GM18507 (cell line): Measurements from ENCODE around the gene LHFPL3.

Source experiments
- DNase-seq: peaks from one replicate; pipeline ENCODE4 v3.0.0; 2011; ENCODE audit warnings: low read depth; ENCODE audit not compliant: insufficient read length; ENCODE audit errors: extremely low spot score
- FAIRE-seq: peaks from 2 replicates; lab custom pipeline; 2011; peaks lifted over from hg19 to GRCh38; lab: Jason Lieb, UNC

LHFPL3 gene

DNA sequence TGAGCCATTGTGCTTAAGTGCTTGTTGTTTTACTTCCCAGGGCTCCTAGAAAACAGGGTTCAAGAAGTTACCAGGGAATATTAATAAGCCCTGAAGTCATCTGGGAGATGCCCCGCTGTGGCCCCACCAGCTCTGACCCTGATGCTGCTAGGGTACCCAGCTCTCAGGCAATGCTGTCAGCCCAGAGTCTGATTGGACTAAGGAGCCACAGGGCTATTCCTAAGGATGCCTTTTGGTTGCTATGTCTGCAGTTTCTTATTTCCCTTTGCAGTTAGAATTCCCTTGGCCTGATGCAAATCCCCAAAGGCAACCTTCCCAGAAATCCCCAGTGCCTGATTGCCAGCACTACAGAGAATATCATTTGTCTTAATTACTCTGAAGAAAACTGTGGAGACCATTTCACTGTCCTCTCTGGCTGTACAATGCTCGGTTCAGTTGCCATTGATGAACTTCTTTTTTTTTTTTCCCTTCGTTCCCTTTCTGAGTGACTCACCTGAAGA lies 448.9 kb downstream of the LHFPL3 start:
- DNase-seq, result no peak
- FAIRE-seq, result no peak

DNA sequence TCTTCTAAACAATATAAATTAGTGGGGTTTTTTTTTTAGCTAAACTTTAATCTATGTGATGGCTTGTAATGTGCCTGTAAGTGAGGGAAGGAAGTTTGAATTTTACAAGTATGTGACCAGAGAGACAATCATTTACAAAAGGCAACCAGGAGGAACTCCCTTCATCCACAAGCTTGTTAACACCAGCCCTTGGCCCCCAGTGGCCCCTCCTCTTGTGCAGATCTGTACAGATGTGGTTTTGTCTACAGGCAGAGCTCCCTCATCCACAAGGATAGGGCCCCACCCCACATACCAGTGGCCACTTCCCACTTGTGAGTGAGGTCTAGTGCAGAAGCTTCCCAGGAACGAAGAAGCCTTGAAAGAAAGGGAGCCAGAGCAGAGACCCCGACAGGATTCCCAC lies 451.5 kb downstream of the LHFPL3 start:
- FAIRE-seq (peak; percentile 46), DNase-seq (no peak)

DNA sequence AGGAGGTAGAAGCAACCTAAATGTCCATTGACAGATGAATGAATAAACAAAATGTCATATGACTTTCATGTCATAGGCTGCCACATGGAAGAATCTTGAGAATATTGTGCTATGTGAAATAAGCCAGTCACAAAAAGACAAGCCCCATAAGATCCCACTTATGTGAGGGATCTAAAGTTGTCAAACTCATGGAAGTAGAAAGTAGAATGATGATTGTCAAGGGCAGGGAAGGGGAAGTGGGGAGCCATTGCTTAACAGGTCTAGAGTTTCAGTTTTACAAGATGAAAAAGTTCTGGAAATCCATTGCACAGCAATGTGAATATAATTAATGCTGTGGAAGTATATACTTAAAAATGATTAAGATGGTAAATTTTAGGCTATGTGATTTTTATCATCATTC lies 456.3 kb downstream of the LHFPL3 start:
- no peak for DNase-seq
- no peak for FAIRE-seq

DNA sequence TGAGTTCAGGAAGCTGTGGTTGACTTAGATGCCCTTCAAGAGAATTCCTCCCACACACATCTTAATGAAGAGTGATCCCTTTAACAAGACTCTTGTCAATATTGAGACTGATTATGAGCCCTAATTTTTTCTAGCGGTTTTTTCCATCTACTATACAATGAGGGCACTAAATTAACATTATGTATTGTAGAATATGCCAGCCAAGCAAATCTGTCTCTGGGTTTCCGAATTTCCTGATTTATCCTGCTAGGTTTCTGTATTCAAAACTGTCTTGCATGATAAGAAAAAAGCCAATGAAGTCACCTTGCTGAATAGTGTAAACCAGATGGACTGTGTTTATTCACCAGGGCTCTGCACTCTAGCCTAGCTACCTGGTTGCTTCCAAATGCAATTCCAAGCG lies 461.4 kb downstream of the LHFPL3 start:
- FAIRE-seq (no peak), DNase-seq (no peak)

DNA sequence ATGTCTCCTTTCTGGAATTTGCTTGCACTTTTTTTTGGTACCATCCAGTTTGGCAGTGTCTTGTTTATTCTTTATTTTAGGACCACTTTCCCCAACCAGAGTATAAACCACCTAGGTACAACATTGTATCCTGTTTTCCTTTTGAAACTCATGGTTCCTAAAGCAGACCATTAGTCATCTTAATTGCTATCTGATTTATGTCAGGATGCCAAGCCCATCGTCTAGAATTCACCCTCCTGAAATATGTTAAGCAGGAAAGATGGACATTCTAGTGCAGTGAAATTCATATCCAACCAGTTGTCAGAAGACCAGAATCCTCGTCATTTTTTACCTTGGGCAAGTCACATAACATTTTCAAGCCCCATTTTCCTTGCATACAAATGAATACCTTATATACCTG lies 462.0 kb downstream of the LHFPL3 start:
- no peak for FAIRE-seq
- DNase-seq, result no peak

DNA sequence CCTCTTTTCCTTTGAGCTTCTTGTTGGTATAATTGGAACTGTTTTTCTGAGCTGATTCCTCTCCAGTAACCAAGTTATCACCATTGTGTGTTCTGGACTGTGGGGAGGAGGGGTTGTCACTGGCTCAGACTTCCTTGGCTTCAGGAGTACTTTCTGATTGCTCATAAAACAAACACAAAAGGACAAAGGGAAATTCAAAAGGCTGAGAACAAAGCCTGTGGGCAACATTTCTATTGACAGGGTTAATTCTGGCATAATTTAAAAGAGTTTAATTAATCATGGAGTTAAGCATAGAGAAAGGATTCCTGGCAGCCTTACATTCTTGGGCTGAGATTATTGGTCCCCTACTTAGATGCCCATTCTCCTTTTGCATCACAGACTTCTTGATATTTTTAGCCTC lies 462.7 kb downstream of the LHFPL3 start:
- no peak for FAIRE-seq

DNA sequence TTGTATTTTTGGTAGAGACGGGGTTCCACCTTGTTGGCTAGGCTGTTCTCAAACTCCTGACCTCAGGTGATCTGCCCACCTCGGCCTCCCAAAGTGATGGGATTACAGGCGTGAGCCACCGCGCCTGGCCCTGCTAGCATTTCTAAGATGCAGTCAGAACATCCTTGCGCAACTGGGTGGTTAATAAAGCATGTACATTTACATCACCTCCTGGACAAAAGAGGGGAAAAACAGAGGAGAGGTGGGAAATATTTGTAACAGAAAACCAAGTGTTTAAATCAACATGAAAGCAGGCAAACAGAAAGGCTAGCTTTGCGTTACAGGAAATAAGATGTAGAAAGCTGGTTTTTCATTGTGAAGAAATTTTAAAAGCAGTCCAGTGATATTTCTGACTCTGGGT lies 464.7 kb downstream of the LHFPL3 start:
- no peak for FAIRE-seq
- no peak for DNase-seq

More for the DNA sequence above, 462.7 kb downstream of the LHFPL3 start:
- no peak for DNase-seq

DNA sequence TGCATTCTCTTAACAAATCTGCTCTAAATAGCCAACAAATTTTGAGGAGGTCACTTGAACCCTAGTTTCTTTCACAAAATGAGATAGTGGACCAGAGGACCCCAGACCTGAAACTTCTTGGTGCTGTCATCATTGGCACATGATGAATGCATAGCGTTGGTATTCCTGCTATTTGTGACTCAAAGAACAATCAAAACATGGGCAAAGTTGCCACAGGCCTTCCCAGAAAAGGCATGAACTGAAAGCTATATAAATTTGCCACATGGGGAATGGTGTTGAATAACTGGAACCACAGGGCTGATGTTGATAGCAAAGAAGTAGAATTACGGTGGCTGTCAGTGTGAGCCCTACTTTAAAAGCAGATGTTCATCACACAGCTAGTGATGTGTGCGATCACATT lies 465.8 kb downstream of the LHFPL3 start:
- FAIRE-seq (no peak), DNase-seq (no peak)

DNA sequence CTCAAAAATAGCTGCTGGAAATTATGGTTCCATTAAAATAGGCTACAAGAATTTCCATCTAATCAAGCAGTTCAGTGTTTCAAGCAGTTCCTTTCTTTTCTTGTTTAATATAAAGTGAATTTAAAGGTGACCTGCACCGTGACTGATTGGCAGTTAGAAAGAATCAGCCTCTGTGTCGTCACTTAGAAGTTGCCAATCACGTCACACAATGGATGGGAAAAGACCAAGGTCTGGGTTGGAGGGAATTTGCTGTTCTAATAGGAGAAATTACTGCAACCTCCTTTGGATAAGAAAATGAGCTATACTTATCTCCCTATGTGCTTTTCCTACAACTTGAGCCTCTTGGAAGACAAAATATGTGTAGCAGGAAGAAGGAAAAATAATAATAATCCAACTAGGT lies 466.2 kb downstream of the LHFPL3 start:
- DNase-seq, result no peak
- FAIRE-seq, result no peak

DNA sequence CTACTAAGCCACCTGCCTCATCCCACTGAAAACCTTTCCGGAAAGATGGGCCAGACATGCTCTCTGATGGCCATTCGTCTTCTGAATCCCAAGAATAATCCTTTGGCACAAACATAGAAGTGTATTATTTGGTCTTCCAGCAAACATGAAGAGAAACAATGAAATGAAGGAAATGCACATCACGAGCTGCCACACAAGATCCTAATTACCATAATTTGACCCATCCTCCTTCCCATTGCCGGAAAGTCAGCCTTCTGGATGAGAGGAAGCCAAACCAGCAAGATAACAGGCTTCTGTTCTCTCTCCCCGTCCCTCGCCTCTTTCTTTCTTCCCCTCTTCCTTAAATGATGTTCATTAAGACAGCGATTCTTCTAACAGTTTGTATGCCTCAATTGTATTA lies 466.7 kb downstream of the LHFPL3 start:
- FAIRE-seq, result no peak
- no peak for DNase-seq

DNA sequence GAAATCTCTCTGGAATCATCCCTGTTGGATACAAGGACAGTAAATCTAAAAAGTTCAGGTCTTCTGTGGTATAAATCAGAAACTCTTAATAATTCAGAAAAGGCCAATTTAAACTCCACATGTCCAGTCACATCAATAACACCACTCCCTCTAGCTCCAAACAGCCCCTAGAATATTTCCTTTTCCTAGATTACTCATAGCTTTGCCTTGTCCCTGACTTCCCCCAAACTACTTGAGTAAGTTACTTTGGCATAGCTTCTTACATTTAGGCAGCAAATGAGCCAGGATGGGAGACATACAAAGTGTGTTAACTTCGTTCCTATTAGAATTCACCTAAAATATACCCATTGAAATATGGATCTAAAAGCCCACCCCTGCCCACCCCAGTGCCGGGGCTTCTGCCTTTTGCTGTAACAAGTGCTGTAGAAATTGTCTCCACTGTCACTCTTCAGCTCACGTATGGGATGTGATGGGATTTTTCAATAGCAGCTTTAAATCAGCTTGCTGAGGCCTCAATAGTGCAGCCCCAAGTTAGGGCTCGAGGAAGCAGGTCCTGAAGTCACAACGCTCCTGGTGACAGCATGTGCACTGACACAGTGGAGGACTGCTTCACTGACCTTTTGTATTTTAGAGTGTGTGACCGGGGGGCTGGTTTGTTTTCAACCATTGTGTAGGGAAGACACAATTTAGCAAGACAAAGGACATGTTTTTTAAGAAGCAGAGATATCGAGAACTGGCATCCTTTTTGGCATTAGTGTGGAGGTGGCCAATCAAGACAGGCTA lies 467.4 kb downstream of the LHFPL3 start:
- DNase-seq (no peak), FAIRE-seq (no peak)

DNA sequence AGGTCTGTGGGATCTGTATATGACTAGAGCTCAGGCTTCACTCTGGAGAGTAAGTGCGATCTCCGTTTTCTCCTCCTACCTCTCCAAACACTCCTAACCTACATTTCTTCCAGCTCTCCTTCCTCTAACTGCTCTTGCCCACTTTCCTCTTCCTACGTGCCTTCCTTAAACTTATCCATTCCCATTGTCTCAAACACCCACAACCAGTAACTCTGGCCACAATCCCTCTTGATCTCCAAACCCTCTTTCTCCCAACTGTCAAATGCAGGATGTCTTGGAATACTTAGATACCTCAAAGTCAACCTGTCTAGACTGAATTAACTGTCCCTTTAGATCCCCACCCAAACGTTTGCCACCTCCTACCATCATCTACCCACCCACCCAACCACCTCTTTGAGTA lies 471.9 kb downstream of the LHFPL3 start:
- DNase-seq (no peak), FAIRE-seq (no peak)

DNA sequence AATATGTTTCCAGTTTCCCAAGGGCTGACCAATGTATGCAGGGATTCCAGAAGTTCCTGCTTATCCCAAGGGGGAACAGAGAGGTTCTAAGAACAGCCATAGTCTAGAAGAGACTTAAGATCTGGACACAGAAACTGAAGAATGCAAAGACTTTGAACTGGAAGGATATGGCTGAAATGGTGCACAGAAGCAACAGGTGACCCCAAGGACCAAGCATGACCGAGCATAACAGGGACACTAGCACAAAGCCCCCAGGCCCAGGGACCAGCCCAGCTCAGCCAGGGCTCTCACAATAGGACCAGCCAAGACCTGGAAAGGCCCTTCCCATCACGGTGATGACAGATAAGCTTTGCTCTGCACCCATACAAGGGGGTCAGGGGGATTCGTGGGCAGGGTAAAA lies 472.6 kb downstream of the LHFPL3 start:
- DNase-seq (no peak), FAIRE-seq (no peak)

DNA sequence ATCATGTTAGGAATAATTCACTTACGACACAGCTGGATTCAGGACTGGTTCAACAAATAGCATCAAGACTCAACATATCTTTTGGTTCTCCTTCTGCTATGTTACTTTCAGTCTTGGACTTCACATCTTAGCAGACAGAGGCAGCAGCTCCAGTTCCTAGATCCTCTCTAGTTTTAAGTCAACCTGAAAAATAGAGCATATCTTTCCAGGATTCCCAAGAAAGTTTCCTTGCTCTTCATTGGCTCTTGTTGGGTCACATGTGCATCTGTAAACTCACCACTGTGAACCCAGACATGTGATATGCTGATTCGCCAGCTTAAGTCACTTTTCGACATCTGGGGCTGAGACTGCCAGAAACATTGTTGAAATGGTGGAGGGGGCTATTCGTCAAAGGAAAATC lies 475.5 kb downstream of the LHFPL3 start:
- FAIRE-seq, result no peak

DNA sequence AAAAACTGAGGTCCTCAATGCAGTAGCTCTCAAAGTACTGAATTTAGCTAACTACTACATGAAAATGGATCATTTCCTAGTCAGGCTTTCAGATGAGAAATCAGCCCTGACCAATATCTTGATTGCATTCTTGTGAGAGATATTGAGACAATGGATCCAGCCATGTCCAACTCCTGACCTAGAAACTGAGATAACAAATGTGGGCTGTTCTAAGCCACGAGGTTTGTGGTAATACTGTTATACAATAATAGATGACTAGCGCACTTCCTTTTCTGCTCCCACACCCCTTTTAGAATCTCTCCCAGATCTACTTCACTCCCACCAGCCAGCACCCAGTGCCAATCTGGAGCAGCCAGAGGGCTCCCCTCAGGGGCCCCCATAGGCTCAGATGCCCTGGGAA lies 476.3 kb downstream of the LHFPL3 start:
- FAIRE-seq, result no peak
- no peak for DNase-seq

More for the DNA sequence above, 475.5 kb downstream of the LHFPL3 start:
- DNase-seq, result no peak

DNA sequence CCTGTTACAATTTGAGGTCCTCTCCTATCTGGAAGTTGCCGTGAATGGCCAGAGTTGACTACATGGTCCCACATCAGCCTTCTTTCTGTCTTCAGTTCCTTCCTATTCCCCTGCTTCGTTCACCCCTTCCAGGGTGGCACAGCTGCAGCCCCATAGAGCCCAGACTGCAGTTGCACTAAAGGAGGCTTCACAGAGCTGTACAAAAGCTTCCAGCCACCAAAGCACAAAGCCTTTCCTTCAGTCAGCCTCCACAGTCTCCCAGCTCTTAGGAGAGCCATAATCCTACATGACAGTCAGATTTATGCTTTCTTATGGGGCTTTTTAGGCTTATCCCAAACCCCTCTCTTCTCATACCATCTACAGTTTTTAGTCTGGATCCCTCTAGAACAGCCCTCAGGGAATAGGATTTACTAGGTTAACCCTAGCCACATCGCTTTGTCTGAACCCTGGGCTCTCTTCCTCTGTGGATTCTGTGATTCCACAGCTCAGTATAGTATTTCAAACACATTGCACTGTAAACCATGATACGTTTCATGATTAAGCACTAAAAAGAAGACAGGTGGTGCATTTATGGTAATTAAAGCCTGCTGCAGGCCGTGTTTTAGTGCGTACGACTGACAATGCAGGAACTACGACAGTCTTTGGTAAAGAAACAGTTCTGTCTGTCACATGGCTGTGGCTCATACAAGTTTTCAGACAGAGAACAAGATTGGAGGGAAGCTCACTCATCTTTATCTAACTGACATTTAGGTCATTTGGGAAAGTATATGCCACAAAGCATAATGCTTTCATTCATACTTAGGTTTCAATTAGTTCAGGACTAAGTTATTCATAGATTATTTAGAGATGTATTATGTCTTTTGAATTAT lies 477.3 kb downstream of the LHFPL3 start:
- no peak for DNase-seq
- no peak for FAIRE-seq

DNA sequence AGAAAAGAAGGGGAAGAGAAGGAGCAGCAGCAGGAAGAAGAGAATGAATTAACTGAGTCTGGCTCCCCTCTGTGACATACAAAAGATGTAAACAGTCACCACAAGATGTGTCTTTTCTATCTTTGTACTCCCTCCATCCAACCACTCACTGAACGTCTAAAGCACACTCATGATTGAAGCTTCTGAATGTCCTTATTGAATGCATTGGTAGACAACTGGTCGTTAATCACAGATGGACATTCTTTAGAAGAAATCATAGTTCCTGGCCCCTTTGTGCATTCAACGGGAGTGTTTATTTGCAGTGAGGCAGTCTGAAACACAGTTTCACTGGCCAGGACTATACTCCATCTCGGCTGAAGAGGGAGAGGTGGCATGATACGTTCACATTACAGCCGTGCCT lies 479.3 kb downstream of the LHFPL3 start:
- DNase-seq (no peak), FAIRE-seq (no peak)

DNA sequence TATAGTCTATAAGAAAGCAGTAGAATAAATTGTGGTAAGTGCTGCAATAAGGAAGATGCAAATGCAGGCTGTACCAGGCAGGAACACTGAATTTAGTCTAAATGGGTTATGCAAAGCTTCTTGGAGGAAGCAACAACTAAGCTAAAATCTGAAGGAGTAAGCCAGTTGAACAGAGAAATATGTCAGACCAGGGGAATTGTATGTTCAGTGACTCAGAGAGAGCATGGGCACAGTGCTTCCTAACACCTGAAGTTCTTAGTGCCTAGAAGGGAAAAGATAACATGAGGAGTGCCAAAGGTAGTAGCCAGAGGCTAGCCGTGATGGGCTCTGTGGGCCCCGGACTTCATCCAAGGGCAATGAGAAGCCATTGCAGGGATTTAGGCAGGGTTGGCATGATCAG lies 481.5 kb downstream of the LHFPL3 start:
- DNase-seq (no peak), FAIRE-seq (no peak)

DNA sequence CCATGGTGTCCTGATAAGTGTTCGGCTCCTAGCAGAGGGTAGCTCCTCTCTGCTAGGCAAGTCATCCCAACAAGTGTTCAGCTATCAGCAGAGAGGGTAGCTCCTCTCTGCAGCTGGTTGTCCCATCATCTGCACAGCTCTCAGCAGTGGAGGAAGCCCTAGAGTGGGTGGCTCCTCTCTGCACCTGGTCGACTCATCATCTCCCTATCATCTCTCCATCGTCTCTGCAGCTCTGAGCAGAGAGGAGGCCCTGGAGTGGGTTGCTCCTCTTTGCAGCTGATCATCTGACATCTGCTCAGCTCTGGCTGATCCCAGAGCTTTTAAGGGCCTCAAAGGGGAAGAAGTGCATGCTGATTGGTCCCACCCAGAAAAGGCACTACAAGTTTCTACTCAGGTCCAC lies 485.7 kb downstream of the LHFPL3 start:
- no peak for DNase-seq
- FAIRE-seq, result no peak

DNA sequence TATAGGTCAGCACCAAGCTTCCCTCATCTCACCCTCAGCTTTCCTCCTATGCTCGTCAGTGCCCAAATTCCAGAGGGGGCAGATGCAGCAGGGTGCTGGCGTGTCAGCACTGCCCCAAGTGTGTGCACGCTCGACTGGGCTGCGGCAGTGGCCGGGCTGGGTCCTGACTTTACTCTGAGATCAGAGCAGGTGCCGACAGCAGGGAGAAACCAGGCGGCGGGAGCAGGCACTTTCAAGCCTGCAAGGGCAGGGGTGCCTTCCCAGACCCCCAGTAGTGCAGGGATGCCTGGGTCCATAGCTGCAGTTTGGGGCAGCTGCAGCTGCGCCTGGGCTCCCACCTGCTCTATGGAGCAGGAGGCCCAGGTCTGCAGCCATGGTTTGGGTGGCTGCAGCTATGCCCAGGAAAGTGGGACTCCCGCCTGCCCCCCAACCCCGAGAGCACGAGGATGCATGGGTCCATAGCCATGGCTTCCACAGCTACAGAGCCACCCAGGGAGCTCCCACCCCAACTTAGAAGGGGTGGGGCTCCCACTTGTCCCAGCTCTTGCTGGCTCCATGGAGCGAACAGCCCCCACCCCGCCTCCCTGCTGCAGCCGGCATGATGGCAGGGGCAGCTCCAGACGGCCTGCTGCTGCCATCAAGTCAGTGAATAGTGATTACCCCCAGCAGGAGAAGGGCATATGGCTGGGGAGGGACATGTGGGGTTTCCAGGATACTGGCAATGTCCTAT lies 486.4 kb downstream of the LHFPL3 start:
- no peak for FAIRE-seq
- DNase-seq, result no peak
